Lung (tissue), 12 donors: ENCODE measurements around the gene RGL1. TPM values are rescaled to one million over a fixed set of nuclear protein-coding genes. Genes with fewer than 3 reads are reported as not detected.

Source experiments
- ATAC-seq: fragments of 200-7000 bp; cut with Tn5 transposase; one replicate; pipeline ENCODE4 v1.9.1; 2020; ENCODE audit warnings: moderate number of reproducible peaks; ENCODE audit not compliant: insufficient read depth, low FRiP score
- DNase-seq, 3 donors: peaks; one replicate each; pipeline ENCODE4 v3.0.0-alpha.2; 2013 to 2017
- H3K27ac ChIP-seq, 2 donors: one replicate each; pipeline ENCODE4 v1.5.1; 2013; ENCODE audit warnings: mild to moderate bottlenecking in 2 of 2, moderate library complexity in 2 of 2, control low read depth in 1 of 2, inconsistent platforms in 1 of 2, low read depth in 1 of 2, low read length in 1 of 2
- H3K27me3 ChIP-seq, 3 donors: one replicate each; pipeline ENCODE4 v1.5.1; 2013; ENCODE audit warnings: low read length in 2 of 3; ENCODE audit not compliant: control insufficient read depth in 3 of 3, insufficient read depth in 3 of 3
- H3K36me3 ChIP-seq, 4 donors: one replicate each; pipeline ENCODE4 v1.5.1; 2013; ENCODE audit warnings: low read length in 4 of 4, mild to moderate bottlenecking in 1 of 4, moderate library complexity in 1 of 4; ENCODE audit not compliant: control insufficient read depth in 4 of 4, insufficient read depth in 4 of 4
- H3K4me1 ChIP-seq, 5 donors: one replicate each; pipeline ENCODE4 v1.5.1; 2013; ENCODE audit warnings: low read length in 5 of 5, mild to moderate bottlenecking in 2 of 5, moderate library complexity in 1 of 5; ENCODE audit not compliant: control insufficient read depth in 5 of 5, insufficient read depth in 5 of 5
- H3K4me3 ChIP-seq: one replicate; pipeline ENCODE4 v1.5.1; 2013; ENCODE audit warnings: mild to moderate bottlenecking, control low read depth, moderate library complexity
- H3K9ac ChIP-seq, 2 donors: one replicate each; pipeline ENCODE4 v1.5.1; 2013; ENCODE audit warnings: low read length in 2 of 2, control low read depth in 1 of 2; ENCODE audit not compliant: insufficient read depth in 1 of 2
- H3K9me3 ChIP-seq, 4 donors: one replicate each; pipeline ENCODE4 v1.5.1; 2013; ENCODE audit warnings: low read length in 3 of 4, mild to moderate bottlenecking in 1 of 4, moderate library complexity in 1 of 4; ENCODE audit not compliant: control insufficient read depth in 4 of 4, insufficient read depth in 3 of 4
- CTCF ChIP-seq: IDR thresholded peaks from 2 replicates; pipeline ENCODE4 v1.5.1; 2012; ENCODE audit warnings: mild to moderate bottlenecking; ENCODE audit errors: control extremely low read depth, extremely low read depth
- WGBS, 2 donors: extraction: QIAGEN DNeasy Blood & Tissue Kit; methylation state at CpG; one replicate each; pipeline ENCODE4 v1.1.7; 2013; 5-methylcytosine and 5-hydroxymethylcytosine counted together
- polyA plus RNA-seq, 2 donors: library from polyadenylated mRNA; stranded (reverse); fragments of 200-250 nt; gene quantifications; one replicate each; pipeline ENCODE4 v1.2.1, GENCODE V29; 2013
- total RNA-seq, 2 donors: library from RNA; depleted of rRNA in 1 of 2; stranded (reverse); fragments of >200 nt in 1 of 2; gene quantifications; one replicate each; pipeline ENCODE4 v1.2.1, GENCODE V29; 2014 to 2021
- donor health status: control.
- donor health status: control.
- donor health status: Bipolar disorder and iron deficiency.
- donor health status: healthy.
- donor health status: DM: yes; HTN: yes; CAD: no.

RGL1 gene
- total and polyA plus RNA-seq, 4 donors = 9.6 to 49.4 (median 35.2) TPM

GRCh38 chr1:183780159-183780558 lies 24.8 kb upstream of the RGL1 start:
- TF ChIP-seq CTCF = no peak
- 75 to 85% methylated on average over 2 of the region's 2 CpGs for WGBS, 2 donors
- no peak overlapping the region for H3K4me3 ChIP-seq
- no peaks in the 10 kb centered on the region for H3K9me3 ChIP-seq
- no peaks in the 10 kb centered on the region for H3K27me3 ChIP-seq
- no peak for ATAC-seq
- H3K27ac ChIP-seq = no peak overlapping the region
- H3K9ac ChIP-seq = no peak overlapping the region
- H3K4me1 ChIP-seq = peaks cover 3 to 52% (median 22%) of the 10 kb centered on the region in 5 donors
- DNase-seq = peak in 1 of 3 donors; percentile 45
- H3K36me3 ChIP-seq = no peaks in the 10 kb centered on the region

- ATAC-seq = no peak
- Histone ChIP-seq H3K4me3 (no peak overlapping the region), H3K36me3 (no peaks in the 10 kb centered on the region), H3K9ac (no peak overlapping the region), H3K27me3 (no peaks in the 10 kb centered on the region), H3K4me1 (peaks cover 3 to 52% (median 22%) of the 10 kb centered on the region in 5 donors), H3K9me3 (no peaks in the 10 kb centered on the region), H3K27ac (no peak overlapping the region)
- no peak for TF ChIP-seq CTCF
- WGBS, 2 donors = 84 to 87% methylated on average over 2 of the region's 2 CpGs
- DNase-seq = peak; percentile 79 to 97 (median 95)
Measured at GRCh38 chr1:183780757-183781156, 24.2 kb upstream of the RGL1 start.

DNA sequence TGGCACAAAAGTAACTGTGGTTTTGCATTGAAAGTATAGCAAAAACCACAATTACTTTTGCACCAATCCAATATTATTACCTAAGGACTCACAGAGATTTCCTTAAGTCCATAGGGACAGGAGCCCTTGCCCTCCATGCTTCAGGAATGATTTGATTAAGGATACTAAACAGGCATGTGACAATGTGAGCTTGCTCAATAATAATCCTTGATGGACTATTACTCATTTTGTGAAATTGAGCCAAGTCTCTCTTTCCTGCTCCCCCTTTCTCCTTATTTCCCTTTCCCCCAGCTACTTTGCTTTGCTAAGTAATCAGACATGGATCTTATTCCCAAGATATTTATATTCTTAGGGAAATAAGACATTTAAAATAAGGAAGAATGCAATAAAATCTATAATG lies 21.6 kb upstream of the RGL1 start:
- H3K27ac ChIP-seq = no peak overlapping the region
- H3K9ac ChIP-seq = no peak overlapping the region
- H3K4me1 ChIP-seq = peaks cover 3 to 34% (median 13%) of the 10 kb centered on the region in 5 donors
- no peak overlapping the region for H3K4me3 ChIP-seq
- no peaks in the 10 kb centered on the region for H3K9me3 ChIP-seq
- DNase-seq (no peak), ATAC-seq (no peak)
- no peaks in the 10 kb centered on the region for H3K36me3 ChIP-seq
- H3K27me3 ChIP-seq = no peaks in the 10 kb centered on the region
- TF ChIP-seq CTCF = no peak
